GM13976 (cell line): ENCODE data around the gene PPP1R9B.

Experiments used
- DNase-seq: peaks from one replicate; pipeline ENCODE4 v3.0.0; 2012; ENCODE audit warnings: low spot score
- CTCF ChIP-seq: IDR thresholded peaks from 2 replicates; pipeline ENCODE4 v1.5.1; 2012; ENCODE audit warnings: borderline replicate concordance, mild to moderate bottlenecking; ENCODE audit not compliant: insufficient read depth; ENCODE audit errors: extremely low read depth, missing control alignments, control extremely low read depth
- in situ Hi-C: fragments of 300-500 bp; cut with MboI; formaldehyde crosslinking; loops from one replicate; pipeline ENCODE4 v1.12.0; 2022; ENCODE audit warnings: low sequenced_read_pairs, mixed read lengths, inconsistent platforms; ENCODE audit not compliant: unreplicated experiment

PPP1R9B gene

GRCh38 chr17:50172130-50172529 lies 21.7 kb upstream of the PPP1R9B start:
- in situ Hi-C loops: no loop called here
- DNase-seq: no peak
- no peak for TF ChIP-seq CTCF

- DNase-seq: no peak
- no peak for TF ChIP-seq CTCF
- in situ Hi-C loops: no loop called here
These were observed 21.0 kb upstream of the PPP1R9B start for GRCh38 chr17:50171371-50172071.

- DNase-seq: peak; percentile 68
- no peak for TF ChIP-seq CTCF
- in situ Hi-C loops: no loop called here
These were observed 20.3 kb upstream of the PPP1R9B start for GRCh38 chr17:50170662-50171370.

- in situ Hi-C loops: no loop called here
- no peak for TF ChIP-seq CTCF
- no peak for DNase-seq
These were observed 19.5 kb upstream of the PPP1R9B start for GRCh38 chr17:50169881-50170459.

- DNase-seq: peak; percentile 86
- peak; percentile 68 for TF ChIP-seq CTCF
- in situ Hi-C loops: no loop called here
These were observed 18.8 kb upstream of the PPP1R9B start for GRCh38 chr17:50169121-50169764.

GRCh38 chr17:50168319-50168718 lies 17.8 kb upstream of the PPP1R9B start:
- no peak for TF ChIP-seq CTCF
- in situ Hi-C loops: no loop called here
- DNase-seq: no peak
